Spleen (tissue), 11 donors: ENCODE results near the gene VEPH1. TPM values are rescaled to one million over a fixed set of nuclear protein-coding genes. Genes with fewer than 3 reads are reported as not detected.

Source experiments
- DNase-seq: peaks from one replicate; pipeline ENCODE4 v3.0.0-alpha.2; 2020
- H3K27ac ChIP-seq, 8 donors: fragments of 200-600 bp; sonication (generic) in 7 of 8; 1 replicate in 4 of 8; 2 replicates in 4 of 8; pipeline versions ENCODE4 v1.5.0 to v1.8.0; 2016 to 2021; ENCODE audit warnings: inconsistent platforms in 4 of 8, mild to moderate bottlenecking in 4 of 8, moderate library complexity in 1 of 8
- H3K27me3 ChIP-seq, 7 donors: fragments of 200-600 bp; sonication (generic) in 6 of 7; replicated peaks in 1 of 7; 1 replicate in 4 of 7; 2 replicates in 3 of 7; pipeline versions ENCODE4 v1.5.0 to v1.8.0; 2016 to 2021; ENCODE audit warnings: inconsistent platforms in 3 of 7, mild to moderate bottlenecking in 1 of 7
- H3K36me3 ChIP-seq, 6 donors: fragments of 200-600 bp; sonication (generic) in 5 of 6; 1 replicate in 4 of 6; 2 replicates in 2 of 6; pipeline versions ENCODE4 v1.5.0 to v1.8.0; 2016 to 2021; ENCODE audit warnings: inconsistent platforms in 2 of 6
- H3K4me1 ChIP-seq, 6 donors: fragments of 200-600 bp; sonication (generic) in 5 of 6; 1 replicate in 3 of 6; 2 replicates in 3 of 6; pipeline versions ENCODE4 v1.5.0 to v1.8.0; 2016 to 2021; ENCODE audit warnings: inconsistent platforms in 3 of 6
- H3K4me3 ChIP-seq, 8 donors: fragments of 200-600 bp; sonication (generic) in 7 of 8; 1 replicate in 4 of 8; 2 replicates in 4 of 8; pipeline versions ENCODE4 v1.5.0 to v1.8.0; 2016 to 2021; ENCODE audit warnings: inconsistent platforms in 4 of 8, mild to moderate bottlenecking in 4 of 8, moderate library complexity in 2 of 8
- H3K9me3 ChIP-seq, 8 donors: fragments of 200-600 bp; sonication (generic) in 7 of 8; 1 replicate in 4 of 8; 2 replicates in 4 of 8; pipeline versions ENCODE4 v1.5.0 to v1.8.0; 2016 to 2021; ENCODE audit warnings: inconsistent platforms in 4 of 8
- POLR2A ChIP-seq, 3 donors: fragments of 450-650 bp; IDR thresholded peaks; one replicate each; pipeline ENCODE4 v1.5.1; 2017; ENCODE audit warnings: antibody characterized with exemption in 3 of 3, mild to moderate bottlenecking in 1 of 3
- POLR2AphosphoS5 ChIP-seq, 3 donors: sonication (generic); formaldehyde crosslinking; IDR thresholded peaks; one replicate each; pipeline ENCODE4 v1.5.1; 2017; ENCODE audit warnings: antibody characterized with exemption in 3 of 3
- WGBS, 5 donors: extraction: QIAGEN DNeasy Blood & Tissue Kit in 3 of 5; methylation state at CpG; one replicate each; pipeline versions ENCODE4 v1.1.5 to v1.1.7; 2013 to 2018; 5-methylcytosine and 5-hydroxymethylcytosine counted together
- intact Hi-C: fragments of 100-400 bp; cut with DNase I; formaldehyde crosslinking; loops from one replicate; pipeline ENCODE4 v1.15.0; 2023; ENCODE audit warnings: low total_unique reads
- polyA plus RNA-seq, 3 donors: library from polyadenylated mRNA; stranded (reverse); fragments of 200-250 nt; gene quantifications; one replicate each; pipeline ENCODE4 v1.2.1, GENCODE V29; 2013
- total RNA-seq, 7 donors: library from RNA; depleted of rRNA in 3 of 7; stranded (reverse); fragments of >200 nt in 3 of 7; fragmentation: NEBNext Ultra II Directional in 4 of 7; extraction: Animal tissue kit (Norgen Biotek cat#: 25700) in 4 of 7; gene quantifications; one replicate each; pipeline versions ENCODE4 v1.1.0 to v1.2.1, GENCODE V29; 2016 to 2021
- TF ChIP-seq, protein P1 (sequence below), 11 experiments: fragments of 200-600 bp in 7 of 11; fragments of 450-650 bp in 4 of 11; sonication (generic) in 4 of 11; IDR thresholded peaks in 8 of 11; conservative IDR thresholded peaks in 3 of 11; 1 replicate in 7 of 11; 2 replicates in 4 of 11; pipeline versions ENCODE4 v1.4.0 to v1.8.0; 2016 to 2021; ENCODE audit warnings: antibody characterized with exemption in 11 of 11, inconsistent platforms in 4 of 11, mild to moderate bottlenecking in 1 of 11
- donor health status: healthy with polysubstance abuse.
- donor health status: DM: no; HTN: no; CAD: no; lungs with moderate emphysema.
- donor health status: DM: no; HTN: no; CAD: no.
- donor health status: Bipolar disorder and iron deficiency.
- donor health status: healthy.
- donor health status: DM: no; HTN: no; CAD: no.
- donor health status: DM: yes; HTN: yes; CAD: no.

Gene VEPH1
- total and polyA plus RNA-seq, 10 donors = 0.26 to 19.6 (median 5.8) TPM

DNA sequence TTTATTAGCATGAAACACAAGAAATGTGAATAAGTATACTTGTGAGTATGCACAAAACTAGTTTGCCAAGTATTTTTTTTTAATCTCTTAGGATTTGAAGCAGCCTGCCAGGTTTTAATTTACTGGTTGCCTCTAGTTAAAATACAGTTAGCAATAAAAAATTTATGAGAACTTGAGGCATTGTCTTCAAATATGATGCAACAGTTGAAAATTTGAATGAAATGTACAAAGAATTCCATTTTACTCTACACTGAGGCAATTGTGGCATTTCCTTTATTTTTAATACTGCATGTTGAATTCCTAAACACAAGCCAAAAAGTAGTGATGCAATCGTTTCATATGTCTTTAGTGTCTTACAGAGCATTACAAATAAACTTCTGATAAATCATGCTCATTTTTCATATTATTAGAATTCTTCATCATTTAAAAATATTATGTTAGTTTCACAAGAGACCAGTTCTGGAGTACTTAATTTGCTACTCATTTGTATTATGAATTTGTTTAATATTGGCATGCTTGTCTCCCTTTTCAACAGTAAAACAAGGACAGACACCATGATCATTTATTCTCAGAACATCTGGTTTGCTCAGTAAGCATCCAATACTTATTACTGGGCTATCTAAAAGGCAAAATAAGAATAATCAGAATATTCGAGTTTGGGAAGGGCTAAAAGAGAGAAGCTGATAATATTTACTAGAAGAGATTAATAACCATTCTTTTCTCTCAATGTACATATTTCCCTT is 191.4 kb downstream of the VEPH1 start:
- H3K36me3 ChIP-seq = no peaks in the 10 kb centered on the region
- no peak overlapping the region for H3K4me3 ChIP-seq
- H3K27me3 ChIP-seq = no peaks in the 10 kb centered on the region
- no peak for DNase-seq
- 60 to 84% (median 77%) methylated on average over 2 of the region's 2 CpGs for WGBS, 5 donors
- intact Hi-C loops = no loop called here
- H3K27ac ChIP-seq = no peak overlapping the region
- no peaks in the 10 kb centered on the region for H3K9me3 ChIP-seq
- TF ChIP-seq POLR2A (IDR thresholded peaks at IDR 0.05) = no peak
- TF ChIP-seq, protein P1, sequence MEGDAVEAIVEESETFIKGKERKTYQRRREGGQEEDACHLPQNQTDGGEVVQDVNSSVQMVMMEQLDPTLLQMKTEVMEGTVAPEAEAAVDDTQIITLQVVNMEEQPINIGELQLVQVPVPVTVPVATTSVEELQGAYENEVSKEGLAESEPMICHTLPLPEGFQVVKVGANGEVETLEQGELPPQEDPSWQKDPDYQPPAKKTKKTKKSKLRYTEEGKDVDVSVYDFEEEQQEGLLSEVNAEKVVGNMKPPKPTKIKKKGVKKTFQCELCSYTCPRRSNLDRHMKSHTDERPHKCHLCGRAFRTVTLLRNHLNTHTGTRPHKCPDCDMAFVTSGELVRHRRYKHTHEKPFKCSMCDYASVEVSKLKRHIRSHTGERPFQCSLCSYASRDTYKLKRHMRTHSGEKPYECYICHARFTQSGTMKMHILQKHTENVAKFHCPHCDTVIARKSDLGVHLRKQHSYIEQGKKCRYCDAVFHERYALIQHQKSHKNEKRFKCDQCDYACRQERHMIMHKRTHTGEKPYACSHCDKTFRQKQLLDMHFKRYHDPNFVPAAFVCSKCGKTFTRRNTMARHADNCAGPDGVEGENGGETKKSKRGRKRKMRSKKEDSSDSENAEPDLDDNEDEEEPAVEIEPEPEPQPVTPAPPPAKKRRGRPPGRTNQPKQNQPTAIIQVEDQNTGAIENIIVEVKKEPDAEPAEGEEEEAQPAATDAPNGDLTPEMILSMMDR (IDR thresholded peaks at IDR 0.05 in 8 of 11, conservative IDR thresholded peaks at IDR 0.05 in 3 of 11) = no peak
- TF ChIP-seq POLR2AphosphoS5 (IDR thresholded peaks at IDR 0.05) = no peak
- H3K4me1 ChIP-seq = no peaks in the 10 kb centered on the region

- no peaks in the 10 kb centered on the region for H3K4me1 ChIP-seq
- H3K27me3 ChIP-seq = no peaks in the 10 kb centered on the region
- no peaks in the 10 kb centered on the region for H3K9me3 ChIP-seq
- TF ChIP-seq POLR2A (IDR thresholded peaks at IDR 0.05) = no peak
- TF ChIP-seq, protein P1 (IDR thresholded peaks at IDR 0.05 in 8 of 11, conservative IDR thresholded peaks at IDR 0.05 in 3 of 11) = no peak
- no peak for TF ChIP-seq POLR2AphosphoS5 (IDR thresholded peaks at IDR 0.05)
- intact Hi-C loops = no loop called here
- H3K36me3 ChIP-seq = no peaks in the 10 kb centered on the region
- WGBS, 5 donors = 83 to 89% (median 87%) methylated on average over 6 of the region's 6 CpGs
- DNase-seq = no peak
- H3K4me3 ChIP-seq = no peak overlapping the region
- no peak overlapping the region for H3K27ac ChIP-seq
These were observed 192.7 kb downstream of the VEPH1 start for GRCh38 chr3:157310329-157311052.

- 75 to 84% (median 78%) methylated on average over 2 of the region's 2 CpGs for WGBS, 5 donors
- no peak overlapping the region for H3K4me3 ChIP-seq
- DNase-seq = no peak
- TF ChIP-seq POLR2AphosphoS5 (IDR thresholded peaks at IDR 0.05) = no peak
- TF ChIP-seq, protein P1 (IDR thresholded peaks at IDR 0.05 in 8 of 11, conservative IDR thresholded peaks at IDR 0.05 in 3 of 11) = no peak
- no peak for TF ChIP-seq POLR2A (IDR thresholded peaks at IDR 0.05)
- no peaks in the 10 kb centered on the region for H3K4me1 ChIP-seq
- H3K9me3 ChIP-seq = no peaks in the 10 kb centered on the region
- intact Hi-C loops = no loop called here
- no peaks in the 10 kb centered on the region for H3K27me3 ChIP-seq
- H3K36me3 ChIP-seq = no peaks in the 10 kb centered on the region
- no peak overlapping the region for H3K27ac ChIP-seq
These were observed 196.7 kb downstream of the VEPH1 start for GRCh38 chr3:157306502-157306901.

- DNase-seq = no peak
- WGBS, 5 donors = 85 to 95% (median 94%) methylated on average over 4 of the region's 4 CpGs
- intact Hi-C loops = no loop called here
These were observed 197.8 kb downstream of the VEPH1 start for GRCh38 chr3:157305392-157305791.

More at GRCh38 chr3:157305392-157305791, 197.8 kb downstream of the VEPH1 start:
- Histone ChIP-seq H3K4me1 (no peaks in the 10 kb centered on the region), H3K9me3 (no peaks in the 10 kb centered on the region), H3K4me3 (no peak overlapping the region), H3K36me3 (no peaks in the 10 kb centered on the region), H3K27ac (no peak overlapping the region), H3K27me3 (no peaks in the 10 kb centered on the region)
- TF ChIP-seq, protein P1 (IDR thresholded peaks at IDR 0.05 in 8 of 11, conservative IDR thresholded peaks at IDR 0.05 in 3 of 11) = no peak
- TF ChIP-seq POLR2AphosphoS5 (IDR thresholded peaks at IDR 0.05) (no peak), POLR2A (IDR thresholded peaks at IDR 0.05) (no peak)
